HG02884 (cell line): ENCODE results near the gene KCNMA1.
"Not testable (repeated sequence)": the region's sequence is repeated elsewhere in the genome, so short reads cannot be mapped to it uniquely, and the experiment has no call there.

Experiments
- ATAC-seq: cut with Tn5 transposase; IDR thresholded peaks from one replicate; pipeline ENCODE4 v1.9.1; 2021; ENCODE audit warnings: mild to moderate bottlenecking, moderate library complexity; ENCODE audit not compliant: unreplicated experiment

Gene KCNMA1

DNA sequence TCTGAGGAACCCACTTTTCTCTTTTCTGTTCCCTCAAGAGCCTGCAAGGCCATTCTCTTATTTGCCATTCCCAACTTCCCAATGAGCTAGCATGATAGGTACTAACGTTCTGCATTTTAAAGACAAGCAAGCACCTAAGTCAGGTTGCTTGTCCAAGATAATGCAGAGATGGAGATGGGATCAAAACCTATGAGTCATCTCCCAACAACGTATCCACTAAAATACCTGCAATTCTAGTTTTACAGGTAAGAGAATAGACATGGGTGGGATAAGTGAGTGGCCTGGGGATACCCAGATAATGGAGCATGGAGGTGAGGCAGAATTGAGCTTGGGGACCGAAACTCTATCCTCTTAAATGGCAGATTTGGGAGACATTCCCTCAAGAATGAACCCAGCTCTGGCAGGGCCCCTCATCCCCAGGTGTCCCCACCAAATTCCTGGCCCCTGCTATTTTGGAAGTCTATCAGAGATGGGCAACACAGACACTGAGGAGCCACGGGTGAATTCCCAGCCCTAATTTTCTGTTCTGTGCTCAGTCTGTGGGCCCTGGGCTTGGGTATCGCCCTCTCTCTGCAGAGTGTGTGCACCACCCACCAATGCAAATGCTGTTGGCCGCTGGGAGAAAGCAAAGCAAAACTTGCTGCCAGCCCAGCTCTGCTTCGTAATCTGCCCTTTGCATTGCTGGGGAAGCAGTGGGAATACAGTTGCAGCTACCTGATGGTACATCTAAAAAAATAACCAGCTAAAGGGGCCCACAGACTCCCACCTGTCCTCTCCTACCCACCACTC is 98.3 kb downstream of the KCNMA1 start:
- no peak for ATAC-seq

DNA sequence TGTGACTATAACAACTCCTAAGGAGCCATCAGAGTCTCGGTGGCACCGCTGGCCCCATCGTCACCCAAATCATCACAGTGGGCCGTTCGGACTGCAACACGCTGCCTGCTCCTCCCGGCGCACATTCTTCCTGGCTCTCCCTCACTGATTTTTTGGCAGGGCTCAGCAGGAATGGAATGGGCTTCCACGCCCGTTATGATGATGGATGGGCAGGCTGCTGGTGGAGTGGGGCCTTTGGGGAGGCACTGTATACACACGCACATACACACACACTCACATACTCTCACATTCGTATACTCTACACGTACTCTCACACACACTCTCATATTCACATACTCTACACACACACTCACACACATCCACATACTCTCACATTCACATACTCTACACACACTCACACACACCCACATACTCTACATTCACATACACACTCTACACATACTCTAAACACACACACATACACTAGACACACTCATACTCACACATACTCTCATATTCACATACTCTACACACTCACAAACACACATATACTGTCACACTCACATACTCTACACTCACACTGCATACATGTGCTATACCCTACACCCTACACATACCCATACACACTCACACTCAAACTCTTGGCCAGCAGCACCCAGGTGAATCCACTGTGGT is 99.8 kb downstream of the KCNMA1 start:
- ATAC-seq, result no peak

DNA sequence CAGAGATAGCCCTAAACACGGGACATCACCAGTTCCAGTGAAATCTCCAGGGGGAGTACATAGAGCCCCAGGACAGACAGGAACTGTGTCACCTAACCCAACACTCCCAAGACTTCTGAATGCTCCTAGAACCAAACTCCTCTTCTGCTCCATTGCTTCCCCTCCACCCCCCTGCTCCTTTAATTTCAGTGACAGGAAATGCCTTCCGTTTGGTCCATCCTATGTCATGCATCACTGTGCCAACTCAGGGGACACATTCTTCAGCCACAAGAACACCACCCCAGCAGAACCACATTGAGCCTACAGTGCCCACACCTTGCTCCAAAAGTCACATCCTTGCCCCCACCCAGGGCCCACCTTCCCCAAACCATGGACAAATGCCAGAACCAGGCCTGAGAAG is 100.5 kb downstream of the KCNMA1 start:
- ATAC-seq, result no peak

DNA sequence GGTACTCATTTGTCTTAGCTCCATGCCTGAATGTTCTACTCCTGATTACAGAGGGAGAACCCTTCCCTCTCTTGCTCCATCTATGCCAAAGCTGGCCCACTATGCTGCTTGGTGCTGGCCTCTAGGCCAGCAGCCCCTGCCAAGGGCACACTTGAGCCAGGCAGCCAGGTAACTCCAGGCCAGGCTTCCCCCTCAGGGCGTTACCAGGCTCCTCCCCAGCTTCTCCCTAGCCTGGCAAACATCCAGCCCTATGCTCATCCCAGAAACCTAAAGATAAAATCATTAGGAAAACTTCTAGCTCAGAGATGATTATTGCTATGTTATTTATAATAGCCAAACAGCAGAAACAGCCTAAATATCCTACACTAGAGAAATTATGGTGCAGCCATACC is 103.7 kb downstream of the KCNMA1 start:
- no peak for ATAC-seq

DNA sequence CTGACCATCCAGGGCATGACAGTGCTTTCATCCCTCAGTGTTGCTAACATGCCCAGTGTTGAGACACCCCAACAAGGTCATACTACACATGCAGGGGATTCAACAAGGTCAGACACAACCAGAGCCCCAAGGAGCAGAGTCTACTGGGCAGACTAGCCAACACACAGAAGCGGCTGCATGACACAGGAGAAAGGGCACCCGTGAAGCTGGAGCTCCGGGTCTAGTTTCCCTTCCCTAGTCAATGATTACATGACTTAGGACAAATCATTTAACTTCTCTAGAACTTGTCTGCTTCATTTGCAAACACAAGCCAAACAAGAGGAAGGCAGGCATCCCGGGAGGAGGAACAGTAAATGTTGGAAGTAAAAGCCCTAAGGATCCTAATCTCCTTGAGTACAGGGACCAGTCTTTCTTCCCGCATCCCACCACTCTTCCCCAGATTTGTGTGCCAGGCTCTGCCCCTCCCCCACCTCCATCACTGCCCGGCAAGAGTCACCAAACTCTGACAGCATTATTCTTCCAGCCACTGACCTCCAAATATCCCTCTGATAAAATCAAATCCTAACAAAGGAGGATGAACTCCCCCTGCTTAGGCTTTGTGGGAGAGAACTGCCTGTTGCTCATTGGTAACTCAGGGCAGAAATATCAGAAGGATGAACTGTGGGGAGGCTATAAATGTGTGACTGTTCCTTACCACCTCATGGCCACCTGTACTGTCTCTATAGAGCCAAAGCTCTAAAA is 104.3 kb downstream of the KCNMA1 start:
- no peak for ATAC-seq

DNA sequence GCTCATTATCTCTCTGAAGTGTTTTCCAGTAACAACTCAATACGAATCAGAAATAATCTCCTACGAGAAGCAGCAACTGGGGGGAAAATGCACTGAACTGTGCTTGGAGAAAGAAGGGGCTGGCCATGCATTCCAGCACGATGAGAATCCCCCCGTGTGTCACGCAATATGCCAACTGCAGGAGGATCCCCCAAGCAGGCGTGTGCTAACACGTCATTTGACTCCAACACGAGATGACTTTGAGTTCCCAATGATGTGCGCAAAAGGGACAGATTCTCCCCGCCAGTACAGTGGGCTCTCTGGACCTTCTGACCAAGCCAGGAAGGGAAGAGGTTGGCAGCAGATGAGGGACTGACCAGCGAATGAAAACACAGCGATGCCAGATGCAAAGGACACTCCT is 105.5 kb downstream of the KCNMA1 start:
- no peak for ATAC-seq

DNA sequence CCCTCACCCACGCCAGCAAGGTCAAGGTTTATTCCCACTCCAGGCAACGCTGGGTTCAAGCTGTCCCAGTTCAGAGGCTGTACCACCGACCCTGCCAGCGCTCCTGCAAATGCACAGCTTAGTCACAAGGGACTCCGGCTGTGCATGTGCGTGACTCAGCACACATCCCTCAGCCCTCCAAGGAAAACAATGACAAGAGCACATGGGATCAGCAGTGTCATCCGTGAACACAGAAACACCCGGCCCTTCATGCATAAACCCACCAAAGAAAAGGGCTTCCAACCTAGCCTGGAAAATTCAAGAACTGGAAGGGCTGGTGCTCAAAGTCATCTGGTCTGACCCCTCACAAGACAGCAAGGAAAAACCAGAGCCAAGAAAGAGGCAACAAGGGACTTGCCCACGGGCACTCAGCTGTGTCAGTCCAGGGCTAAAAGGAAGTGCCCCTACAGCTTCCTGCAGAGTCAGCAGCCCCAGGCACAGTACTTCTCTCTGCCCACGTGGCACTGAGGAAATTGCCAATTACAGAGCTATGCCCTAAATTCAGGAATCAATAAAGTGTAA is 106.1 kb downstream of the KCNMA1 start:
- ATAC-seq, result no peak

DNA sequence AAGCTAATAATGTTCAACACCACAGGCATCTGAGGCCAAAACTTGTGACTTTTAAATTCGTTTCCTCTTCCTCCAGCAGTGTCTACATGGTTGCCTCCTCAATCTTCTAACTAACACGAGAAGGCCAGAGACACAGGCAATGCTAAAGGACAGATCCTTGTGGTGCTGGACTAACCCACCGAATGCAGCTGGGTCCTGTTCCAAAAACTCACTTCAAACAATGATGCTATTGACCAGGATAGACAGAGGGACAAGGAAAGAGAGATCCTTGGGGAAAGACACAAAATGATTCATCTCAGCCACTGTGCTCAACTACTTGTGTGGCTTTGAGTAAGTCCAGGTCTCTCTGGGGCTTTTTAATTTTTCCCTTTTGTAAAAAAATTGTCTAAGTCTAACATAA is 107.6 kb downstream of the KCNMA1 start:
- ATAC-seq, result no peak

DNA sequence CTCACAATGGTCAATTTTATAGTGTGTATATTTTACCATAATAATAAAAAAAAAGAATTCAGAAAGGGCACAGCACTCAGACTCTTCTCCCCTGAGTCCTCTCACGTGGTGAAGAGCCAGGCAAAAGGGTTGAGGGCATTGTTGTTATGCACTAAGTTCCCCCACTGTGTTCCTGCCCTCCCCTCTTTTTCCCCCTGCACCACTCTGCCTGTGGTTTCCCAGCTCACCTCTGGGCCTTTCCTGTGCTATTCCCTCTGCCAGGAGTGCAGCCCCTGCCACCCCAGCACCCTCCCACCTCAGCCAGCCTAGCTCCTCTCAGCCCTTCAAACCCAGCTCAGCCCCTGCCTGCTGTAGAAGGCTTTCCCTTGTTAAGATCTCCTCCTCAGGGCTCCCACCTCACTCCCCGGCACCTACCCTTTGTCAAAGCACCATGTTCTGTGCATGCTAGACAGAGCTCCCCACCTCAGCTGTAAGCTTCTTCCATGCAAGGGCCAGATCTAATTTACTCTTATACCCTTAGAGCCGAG is 108.5 kb downstream of the KCNMA1 start:
- ATAC-seq, result no peak

DNA sequence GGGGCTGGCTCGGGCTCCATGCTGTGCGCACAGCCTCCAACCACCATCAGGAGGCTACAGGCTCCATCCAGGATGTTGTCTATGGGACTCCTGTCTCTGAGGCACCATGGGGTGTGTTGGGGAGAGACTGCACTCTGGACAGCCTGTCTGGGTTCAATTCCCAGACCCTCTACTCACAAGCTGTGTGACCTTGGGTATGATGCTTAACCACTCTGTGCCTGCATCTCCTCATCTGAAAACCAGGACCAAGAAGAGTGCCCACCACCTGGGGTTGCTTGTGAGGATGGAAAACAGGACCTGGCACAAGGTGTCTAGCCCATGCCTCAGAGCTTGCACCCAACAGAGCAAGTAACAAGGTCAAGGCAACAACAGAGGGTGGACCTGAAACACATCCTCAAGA is 109.8 kb downstream of the KCNMA1 start:
- ATAC-seq, result no peak

DNA sequence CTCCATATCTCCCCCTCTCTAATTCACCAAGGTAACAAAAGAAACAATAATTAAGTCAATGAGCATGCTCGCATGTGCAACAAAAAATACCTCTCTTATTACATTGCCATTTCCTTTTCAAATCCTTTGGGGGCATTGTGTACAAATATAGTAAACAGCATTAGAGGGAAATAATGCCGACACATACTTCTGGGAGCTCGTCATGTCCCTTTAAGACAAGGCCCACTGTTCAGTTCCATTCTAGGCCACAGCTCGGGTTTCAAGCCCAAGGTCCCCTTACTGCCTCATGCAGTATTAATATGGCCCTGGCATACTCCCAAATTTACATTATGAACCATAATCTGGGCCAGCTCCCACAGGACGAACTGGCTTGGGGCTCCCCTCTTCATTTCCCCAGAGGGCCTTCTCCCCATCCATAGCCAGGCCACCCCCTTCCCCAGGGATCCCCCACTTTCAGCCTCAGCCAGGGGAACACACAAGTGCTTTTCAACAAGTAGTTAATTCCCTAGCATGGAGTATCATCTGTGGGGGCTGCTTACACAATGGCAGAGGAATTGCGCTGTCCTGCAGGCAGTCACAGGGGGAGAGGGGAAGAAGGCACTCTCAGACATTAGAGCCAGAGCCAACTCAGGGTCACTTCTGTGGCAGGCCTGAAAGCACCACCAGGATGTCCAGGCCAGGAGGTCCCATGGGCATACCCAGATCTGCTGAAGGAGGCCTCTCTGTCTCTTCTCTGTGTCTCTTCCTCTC is 110.6 kb downstream of the KCNMA1 start:
- ATAC-seq, result no peak

DNA sequence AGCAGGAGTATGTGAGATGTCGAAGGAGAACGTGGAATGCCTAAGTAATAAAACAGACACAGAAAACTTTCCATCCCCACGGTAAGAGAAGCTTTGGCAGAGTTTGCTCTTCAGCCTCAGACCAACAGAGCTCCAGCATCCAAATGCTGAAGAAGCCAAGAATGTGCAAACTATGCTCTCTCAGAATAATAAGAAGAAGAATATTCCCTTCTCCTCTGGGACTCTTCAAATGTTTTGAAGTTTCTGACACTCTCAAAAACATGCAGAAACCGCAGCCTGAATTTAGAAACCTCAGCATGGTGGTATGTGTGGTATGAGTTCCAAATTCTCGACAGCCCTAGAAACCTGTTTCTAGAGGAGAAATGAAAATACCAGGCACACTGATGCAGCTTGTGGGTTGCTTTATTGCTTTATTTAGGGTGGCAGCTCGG is 113.3 kb downstream of the KCNMA1 start:
- ATAC-seq, result no peak

DNA sequence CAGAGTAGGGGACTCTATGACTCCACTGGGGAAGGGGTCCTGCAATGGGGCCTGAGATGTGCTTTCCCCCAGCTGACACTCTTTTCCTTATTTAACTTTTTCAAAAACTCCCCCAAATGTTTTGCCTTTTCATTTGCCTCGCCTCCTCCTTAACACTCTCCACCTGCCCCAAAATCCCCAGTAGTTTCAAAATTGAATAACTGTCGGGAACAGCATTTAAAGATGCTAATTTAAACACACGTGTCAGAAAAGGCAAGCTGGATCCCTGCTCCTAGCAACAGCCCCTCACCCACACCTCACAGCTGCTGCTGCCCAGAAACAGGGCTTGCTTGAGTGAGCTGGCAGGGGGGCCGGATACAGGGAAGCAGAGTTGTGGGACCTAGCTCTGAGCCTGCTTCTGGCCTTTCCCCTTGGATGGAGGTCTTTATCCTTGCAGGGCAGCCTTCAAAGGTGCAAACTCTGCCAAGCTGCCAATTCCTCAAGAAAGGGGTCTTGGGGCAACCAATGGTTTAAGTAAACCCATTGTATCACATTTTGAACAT is 115.3 kb downstream of the KCNMA1 start:
- no peak for ATAC-seq

DNA sequence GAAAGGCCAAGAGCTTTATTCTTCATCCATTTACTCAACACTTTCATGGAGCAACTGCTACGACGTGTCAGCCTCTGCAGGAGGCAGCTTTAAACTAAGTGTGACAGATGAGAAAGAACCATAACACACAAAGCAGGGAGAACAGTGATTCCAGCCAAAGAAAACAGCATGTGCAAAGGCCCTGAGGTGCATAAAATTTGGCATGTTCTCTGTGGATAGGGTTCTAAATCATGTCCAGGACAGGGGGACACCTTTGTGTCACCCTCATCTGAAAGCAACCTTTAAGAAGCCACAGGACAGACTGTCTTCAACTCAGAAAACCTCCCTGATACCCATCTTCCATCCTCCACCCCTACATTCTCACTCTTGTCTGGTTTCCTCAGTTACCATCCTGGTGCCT is 116.6 kb downstream of the KCNMA1 start:
- no peak for ATAC-seq

DNA sequence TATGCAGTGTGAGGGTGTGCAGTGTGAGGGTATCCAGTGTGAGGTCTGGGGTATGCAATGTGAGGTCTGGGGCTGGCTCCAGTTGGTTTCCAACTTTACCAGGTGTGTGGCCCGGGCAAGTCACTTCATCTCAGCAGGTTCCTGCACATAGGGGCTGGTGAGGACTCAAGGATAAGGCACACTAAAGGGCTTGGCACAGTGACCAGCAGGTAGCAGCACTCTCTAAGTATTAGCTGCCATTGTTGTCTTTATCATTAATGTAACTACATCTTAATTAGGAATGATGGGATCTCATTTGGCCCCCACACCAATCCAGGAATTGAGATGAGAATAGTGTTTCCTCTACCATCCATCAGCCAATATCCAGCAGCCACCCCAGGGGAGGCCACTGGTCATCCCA is 117.3 kb downstream of the KCNMA1 start:
- ATAC-seq, result no peak

DNA sequence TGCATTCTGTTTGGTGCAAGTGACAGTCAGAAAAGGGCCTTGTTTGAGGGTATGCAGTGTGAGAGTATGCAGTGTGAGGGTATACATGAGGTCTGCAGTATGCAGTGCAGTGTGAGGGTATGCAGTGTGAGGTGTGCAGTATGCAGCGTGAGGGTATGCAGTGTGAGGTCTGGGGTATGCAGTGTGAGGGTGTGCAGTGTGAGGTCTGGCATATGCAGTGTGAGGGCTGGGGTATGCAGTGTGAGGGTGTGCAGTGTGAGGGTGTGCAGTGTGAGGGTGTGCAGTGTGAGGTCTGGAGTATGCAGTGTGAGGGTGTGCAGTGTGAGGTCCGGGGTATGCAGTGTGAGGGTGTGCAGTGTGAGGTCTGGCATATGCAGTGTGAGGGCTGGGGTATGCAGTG is 117.8 kb downstream of the KCNMA1 start:
- ATAC-seq, result not testable (repeated sequence)

DNA sequence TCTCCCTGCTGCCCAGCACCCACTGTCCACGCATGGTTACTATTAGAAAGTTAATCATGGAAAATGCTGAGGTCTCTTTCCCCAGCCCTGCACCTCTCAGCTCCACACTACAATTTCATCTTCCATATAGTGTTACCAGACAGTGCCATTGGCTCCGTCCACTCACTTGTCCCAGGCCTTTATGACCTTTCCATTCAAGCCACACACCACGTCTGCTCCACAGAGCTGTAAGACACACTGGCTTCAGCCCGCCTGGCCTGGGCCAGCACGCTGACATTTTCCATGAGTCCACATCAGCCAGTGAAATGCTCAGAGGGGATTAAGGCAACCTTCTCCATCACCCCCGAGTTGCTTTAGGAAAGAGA is 118.7 kb downstream of the KCNMA1 start:
- no peak for ATAC-seq

DNA sequence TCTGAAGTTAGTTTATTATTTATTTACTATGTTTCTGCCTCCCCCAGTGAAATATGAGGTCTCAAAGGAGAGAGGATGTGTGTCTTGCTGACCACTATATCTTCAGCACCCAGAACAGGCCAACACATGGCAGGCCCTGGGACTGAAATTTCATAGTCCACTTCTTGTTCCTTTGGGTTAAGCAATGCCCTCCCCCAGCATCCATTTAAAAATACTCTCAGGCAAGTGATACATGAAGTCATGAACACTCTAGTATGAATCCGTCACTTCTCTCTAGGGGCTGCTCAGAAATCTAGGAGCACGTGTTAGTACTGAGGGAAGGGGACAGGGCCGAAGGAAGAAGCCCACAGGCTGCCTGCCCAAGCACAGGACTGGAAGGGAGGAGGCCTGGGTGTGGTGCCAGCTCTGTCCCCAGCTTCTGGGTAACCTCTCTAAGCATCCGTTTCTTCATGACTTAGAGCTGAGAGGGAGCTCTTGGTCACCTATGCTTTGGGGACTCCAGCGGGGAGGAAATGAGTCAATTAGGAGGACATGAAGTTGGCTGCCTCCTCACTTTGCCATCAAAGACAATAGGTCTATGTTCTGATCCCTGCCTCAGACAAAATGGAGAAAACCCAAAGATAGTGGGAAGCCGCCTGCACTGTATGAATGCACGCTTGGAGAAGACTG is 119.2 kb downstream of the KCNMA1 start:
- no peak for ATAC-seq

DNA sequence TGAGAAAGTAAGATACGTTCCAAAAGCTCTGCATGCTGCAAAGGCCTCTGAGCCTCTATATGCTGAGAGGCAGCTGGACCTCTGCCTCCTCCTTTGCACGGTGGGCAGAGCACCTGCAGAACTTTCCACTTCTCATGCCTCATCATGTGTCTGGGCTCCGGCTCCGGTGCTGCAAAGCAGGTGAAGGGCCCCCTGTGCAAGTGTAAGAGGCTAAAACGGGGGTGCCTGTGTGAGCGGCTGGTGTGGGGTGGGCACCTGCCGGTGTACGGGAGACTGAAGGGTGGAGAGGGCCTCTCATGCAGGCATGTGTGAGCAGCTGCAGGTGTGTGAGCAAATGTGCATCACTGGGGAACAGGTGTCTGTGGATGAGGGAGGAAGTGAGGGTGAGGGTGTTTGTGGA is 121.0 kb downstream of the KCNMA1 start:
- ATAC-seq, result no peak

DNA sequence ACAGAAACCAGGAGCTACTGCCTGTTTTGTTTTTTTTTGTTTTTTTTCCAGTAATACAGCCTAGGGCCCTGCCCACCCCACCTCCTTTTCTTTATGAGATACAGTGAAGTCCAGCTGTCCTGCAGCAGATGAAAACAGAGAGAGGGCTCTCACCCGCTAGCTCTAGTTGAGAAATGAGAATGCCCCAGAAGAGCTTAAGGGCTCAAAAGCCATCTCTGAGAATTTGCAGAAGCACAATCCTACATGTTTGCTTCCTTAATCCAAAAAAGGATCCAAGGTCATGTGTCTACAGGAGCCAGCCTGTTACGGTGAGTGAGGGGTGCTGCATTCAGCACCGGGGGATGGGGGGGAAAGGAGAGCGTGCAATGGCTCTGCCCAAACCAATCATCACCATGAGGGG is 122.7 kb downstream of the KCNMA1 start:
- ATAC-seq, result no peak
